K562 (cell line): ENCODE data around the gene SNAI1. TPM values are rescaled to one million over a fixed set of nuclear protein-coding genes. Genes with fewer than 3 reads are reported as not detected.

ENCODE experiments used
- ATAC-seq: fragments of 200-7000 bp; cut with Tn5 transposase; 3 replicates; pipeline ENCODE4 v1.9.1; 2020; ENCODE audit warnings: moderate library complexity
- BruUV-seq: library from RNA; stranded (reverse); fragments of 400-500 nt; replicated peaks from 2 replicates; lab custom pipeline; 2021; lab: Mats Ljungman, UMichigan
- CTCF ChIA-PET: fragments of 300-600 bp; formaldehyde crosslinking; extraction: SDS; loops from one replicate; lab custom pipeline; 2021; ENCODE audit warnings: low intra/inter-chr PET ratio; lab: Yijun Ruan, JAX
- POLR2A ChIA-PET: fragments of 300-600, 350-650 bp; sonication (Branson Sonifier 250); formaldehyde crosslinking; extraction: SDS; loops from one replicate; lab custom pipeline; 2021; ENCODE audit warnings: antibody characterized with exemption, inconsistent platforms; lab: Yijun Ruan, JAX
- DNase-seq, 4 experiments: peaks; one replicate each; pipeline versions ENCODE4 v3.0.0 to v3.0.0-alpha.2; 2011 to 2018; ENCODE audit warnings: low spot score in 3 of 4, mixed read lengths in 3 of 4; ENCODE audit errors: extremely low read depth in 1 of 4
- FAIRE-seq: peaks from 2 replicates; lab custom pipeline; 2011; peaks lifted over from hg19 to GRCh38; lab: Jason Lieb, UNC
- H2AFZ ChIP-seq: 2 replicates; pipeline ENCODE4 v1.6.0; 2011; ENCODE audit warnings: low read depth, low read length, control low read depth, inconsistent platforms
- H3K27ac ChIP-seq: fragments of 200-600 bp; 3 replicates; pipeline ENCODE4 v1.8.0; 2011; ENCODE audit warnings: low read depth, mild to moderate bottlenecking, control low read depth, inconsistent platforms, low read length, moderate library complexity, mixed read lengths; ENCODE audit errors: extremely low read depth
- H3K27me3 ChIP-seq, 2 experiments: fragments of 300-600 bp in 1 of 2; 2 replicates in 1 of 2; 3 replicates in 1 of 2; pipeline versions ENCODE4 v1.6.0 to v1.8.0; 2011; ENCODE audit warnings: inconsistent platforms in 2 of 2, low read length in 2 of 2, mild to moderate bottlenecking in 1 of 2, mixed read lengths in 1 of 2, moderate library complexity in 1 of 2; ENCODE audit not compliant: control insufficient read depth in 2 of 2, insufficient read depth in 2 of 2
- H3K36me3 ChIP-seq: fragments of 300-600 bp; 3 replicates; pipeline ENCODE4 v1.8.0; 2011; ENCODE audit warnings: mild to moderate bottlenecking, low read length, inconsistent platforms; ENCODE audit not compliant: control insufficient read depth, insufficient read depth
- H3K4me1 ChIP-seq, 2 experiments: fragments of 200-600 bp in 1 of 2; replicated peaks in 1 of 2; 2 replicates in 1 of 2; 3 replicates in 1 of 2; pipeline versions ENCODE4 v1.5.1 to v1.8.0; 2011; ENCODE audit warnings: inconsistent platforms in 2 of 2, low read length in 2 of 2, mild to moderate bottlenecking in 1 of 2, mixed read lengths in 1 of 2, moderate library complexity in 1 of 2; ENCODE audit not compliant: control insufficient read depth in 2 of 2, insufficient read depth in 2 of 2
- H3K4me2 ChIP-seq: 2 replicates; pipeline ENCODE4 v1.6.1; 2011; ENCODE audit warnings: low read length, control low read depth, inconsistent platforms, mixed read lengths; ENCODE audit not compliant: insufficient read depth
- H3K4me3 ChIP-seq: fragments of 200-600 bp; sonication (generic), shearing (Covaris generic); 2 replicates; pipeline ENCODE4 v1.5.1; 2016; ENCODE audit warnings: control low read depth, inconsistent platforms
- H3K79me2 ChIP-seq: fragments of 200-600 bp; 3 replicates; pipeline ENCODE4 v1.8.0; 2011; ENCODE audit warnings: low read length, inconsistent platforms; ENCODE audit not compliant: control insufficient read depth, insufficient read depth
- H3K9ac ChIP-seq, 2 experiments: 2 replicates each; pipeline versions ENCODE4 v1.6.0 to v1.6.1; 2011; ENCODE audit warnings: low read depth in 2 of 2, low read length in 2 of 2, control low read depth in 1 of 2, inconsistent platforms in 1 of 2, mild to moderate bottlenecking in 1 of 2, mixed read lengths in 1 of 2; ENCODE audit not compliant: insufficient read depth in 1 of 2
- H3K9me1 ChIP-seq: one replicate; pipeline ENCODE4 v1.6.0; 2011; ENCODE audit warnings: inconsistent platforms, mild to moderate bottlenecking, low read length, moderate library complexity; ENCODE audit not compliant: control insufficient read depth, insufficient read depth
- H3K9me3 ChIP-seq: replicated peaks from 2 replicates; pipeline ENCODE4 v1.5.1; 2011; ENCODE audit warnings: low read depth, low read length, inconsistent platforms; ENCODE audit not compliant: control insufficient read depth, insufficient read depth
- H4K20me1 ChIP-seq: replicated peaks from 2 replicates; pipeline ENCODE4 v1.6.1; 2011; ENCODE audit warnings: low read length, inconsistent platforms, mixed read lengths; ENCODE audit not compliant: control insufficient read depth, insufficient read depth
- ARID1B ChIP-seq: fragments of 450-650 bp; IDR thresholded peaks from 2 replicates; pipeline ENCODE4 v1.6.1; 2016; ENCODE audit warnings: antibody characterized with exemption, mild to moderate bottlenecking, inconsistent platforms
- GATAD2B ChIP-seq: fragments of 450-650 bp; IDR thresholded peaks from 2 replicates; pipeline ENCODE4 v1.6.1; 2017; ENCODE audit warnings: mild to moderate bottlenecking, borderline replicate concordance
- HMGN3 ChIP-seq: IDR thresholded peaks from 2 replicates; pipeline ENCODE4 v1.6.1; 2011; ENCODE audit warnings: borderline replicate concordance, low read depth, mild to moderate bottlenecking, mixed read lengths, low read length; ENCODE audit not compliant: insufficient read length; ENCODE audit errors: extremely low read depth
- RERE ChIP-seq: sonication (generic); formaldehyde crosslinking; IDR thresholded peaks from 2 replicates; pipeline ENCODE4 v1.8.0; 2023; ENCODE audit warnings: missing genetic modification reagents, mild to moderate bottlenecking, borderline replicate concordance
- SREBF1 ChIP-seq: fragments of 150-350 bp; IDR thresholded peaks from 2 replicates; pipeline ENCODE4 v1.6.1; 2014; ENCODE audit warnings: antibody characterized with exemption, low read depth, low read length, borderline replicate concordance
- TEAD4 ChIP-seq, 2 experiments: sonication (generic) in 1 of 2; formaldehyde crosslinking in 1 of 2; IDR thresholded peaks; 2 replicates each; pipeline versions ENCODE4 v1.6.1 to v1.8.0; 2012 to 2022; ENCODE audit warnings: borderline replicate concordance in 1 of 2, inconsistent platforms in 1 of 2, low read length in 1 of 2, mild to moderate bottlenecking in 1 of 2, missing genetic modification reagents in 1 of 2
- TFAM ChIP-seq: fragments of 250-450 bp; sonication (Bioruptor Pico); conservative IDR thresholded peaks from 2 replicates; pipeline ENCODE4 v1.5.0; 2021; ENCODE audit warnings: mild to moderate bottlenecking, moderate library complexity
- ZC3H4 ChIP-seq: sonication (generic); formaldehyde crosslinking; IDR thresholded peaks from 2 replicates; pipeline ENCODE4 v1.9.0; 2021; ENCODE audit warnings: missing genetic modification reagents, borderline replicate concordance
- ZFP36 ChIP-seq: fragments of 150-350 bp; IDR thresholded peaks from 2 replicates; pipeline ENCODE4 v1.6.1; 2018; ENCODE audit warnings: low read length, low read depth; ENCODE audit not compliant: partially characterized antibody
- ZNF280B ChIP-seq: fragments of 250-450 bp; sonication (Bioruptor Pico); IDR thresholded peaks from 2 replicates; pipeline ENCODE4 v1.5.1; 2021; ENCODE audit warnings: mild to moderate bottlenecking
- ZNF778 ChIP-seq: fragments of 450-650 bp; formaldehyde crosslinking; IDR thresholded peaks from 2 replicates; pipeline ENCODE4 v1.4.0; 2020; ENCODE audit warnings: mild to moderate bottlenecking, moderate library complexity
- WGBS: fragments of 100-300 bp; shearing (Covaris generic); methylation state at CpG from one replicate; pipeline ENCODE4 v1.1.6; 2016; ENCODE audit warnings: low coverage, mixed read lengths; ENCODE audit not compliant: insufficient coverage; ENCODE audit errors: missing lambda C conversion rate; 5-methylcytosine and 5-hydroxymethylcytosine counted together
- in situ Hi-C: fragments of 300-500 bp; cut with MboI; formaldehyde crosslinking; loops from 4 replicates; pipeline ENCODE4 v1.15.0; 2018; ENCODE audit warnings: inconsistent platforms, mixed read lengths
- intact Hi-C: fragments of 100-400 bp; cut with micrococcal nuclease; formaldehyde crosslinking; loops from 2 replicates; pipeline ENCODE4 v1.14.2; 2022
- polyA plus RNA-seq, 8 experiments: library from polyadenylated mRNA; depleted of rRNA in 4 of 8; stranded (reverse) in 5 of 8; unstranded in 3 of 8; fragments of >200 nt; fragmentation: Nextera tagmentation in 2 of 8; fragmentation: Illumina TruSeq in 1 of 8; extraction: Ambion mirVana in 2 of 8; extraction: Trizol in 1 of 8; gene quantifications; 2 replicates each; pipeline versions ENCODE4 v1.2.1 to v1.2.3, GENCODE V29; 2011 to 2014; ENCODE audit warnings: inconsistent platforms in 1 of 8, missing spikeins in 1 of 8
- total RNA-seq, 7 experiments: library from RNA; depleted of rRNA in 6 of 7; stranded (reverse); fragments of >200 nt in 6 of 7; fragmentation: Illumina TruSeq in 2 of 7; extraction: Trizol in 2 of 7; gene quantifications; 2 replicates each; pipeline versions ENCODE4 v1.2.1 to v1.2.3, GENCODE V29; 2011 to 2021; ENCODE audit warnings: low replicate concordance in 1 of 7

Gene SNAI1
- total and polyA plus RNA-seq, 9 of the 15 experiments (the other 6 are each of a cell fraction or from before 2014, with no cell fraction given), result 0.32 to 11.6 (median 2.0) TPM

GRCh38 chr20:49948178-49948577 is 34.6 kb upstream of the SNAI1 start:
- BruUV-seq, result no TSS peak
- Histone ChIP-seq H4K20me1 (no peaks in the 10 kb centered on the region; the same call in 1 of the 2 replicates), H3K27me3 (no peaks in the 10 kb centered on the region), H3K4me2 (no peak overlapping the region), H3K4me1 (no peaks in the 10 kb centered on the region), H3K27ac (no peak overlapping the region), H2AFZ (no peak overlapping the region), H3K36me3 (peaks cover 90% of the 10 kb centered on the region), H3K4me3 (no peak overlapping the region), H3K9me3 (no peaks in the 10 kb centered on the region), H3K9me1 (no peaks in the 10 kb centered on the region), H3K9ac (no peak overlapping the region), H3K79me2 (peaks cover 16% of the 10 kb centered on the region)
- no peak for ATAC-seq
- no peak for DNase-seq
- 83% methylated on average over 3 of the region's 3 CpGs for WGBS
- POLR2A ChIA-PET, result interaction anchor here (0.7 to 1.6 kb wide), 2 partner anchors 12 to 815 kb away, joined by 3 to 4 read pairs; no protein-coding TSS in a partner anchor
- FAIRE-seq, result no peak
- intact Hi-C loops (no loop called here), in situ Hi-C loops (no loop called here)
- CTCF ChIA-PET, result no interaction called here
- no peak for TF ChIP-seq TEAD4 (IDR thresholded peaks at IDR 0.05; ENCODE audit: low read length)
- no peak for TF ChIP-seq TEAD4 (CRISPR knock-in tag; IDR thresholded peaks at IDR 0.05; ENCODE audit: borderline replicate concordance)
- TF ChIP-seq TFAM, result no peak
- no peak for TF ChIP-seq ZC3H4 (CRISPR knock-in tag)
- TF ChIP-seq SREBF1, result no peak
- TF ChIP-seq RERE (CRISPR knock-in tag), result no peak
- no peak for TF ChIP-seq ARID1B
- TF ChIP-seq ZFP36, result no peak
- TF ChIP-seq ZNF280B (CRISPR knock-in tag), result no peak
- TF ChIP-seq ZNF778 (CRISPR knock-in tag), result no peak
- TF ChIP-seq HMGN3, result no peak
- TF ChIP-seq GATAD2B, result no peak
